Measurements from ENCODE around the gene KYNU.
"Not testable (repeated sequence)": the region's sequence is repeated elsewhere in the genome, so short reads cannot be mapped to it uniquely, and the experiment has no call there.

The KYNU gene

DNA sequence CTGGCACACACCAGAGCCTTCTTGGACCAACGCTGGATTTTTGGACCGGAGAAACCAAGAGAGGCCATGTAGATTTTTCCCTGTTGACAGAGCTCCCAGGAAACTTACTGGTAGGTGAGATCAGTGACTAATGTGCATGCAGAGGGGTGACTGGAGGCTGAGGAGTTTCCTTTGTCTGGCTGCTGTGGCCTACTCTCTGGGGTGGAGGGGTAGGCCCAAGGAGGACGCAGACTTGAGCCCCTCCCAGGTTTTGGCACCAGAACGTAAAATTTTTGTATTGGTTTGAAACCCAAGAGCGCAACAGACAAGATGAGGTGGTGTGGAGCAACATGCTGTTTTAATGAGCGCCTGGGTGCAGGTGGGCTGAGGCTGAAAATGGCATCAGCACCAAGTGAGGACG lies 59.2 kb downstream of the KYNU start:
- no peak overlapping the region for H3K4me2 ChIP-seq
- TF ChIP-seq Cebpa-rat (IDR thresholded peaks at IDR 0.05), result no peak
- peaks cover 0 to 100% (median 0%) of the 10 kb centered on the region in 11 experiments; a peak in 4 of 22 replicates for H4K20me1 ChIP-seq
- H3K27me3 ChIP-seq, result no peaks in the 10 kb centered on the region
- H3K9me3 ChIP-seq (replicated peaks in 1 of 11), result 0 out of 22 replicates have a peak, but pooled peaks cover 0 to 4% (median 0%) of the 10 kb centered on the region in 11 experiments
- peaks cover 0 to 70% (median 0%) of the 10 kb centered on the region in 11 experiments; a peak in 4 of 22 replicates for H3K36me3 ChIP-seq
- no peaks in the 10 kb centered on the region for H3K4me1 ChIP-seq
- H3K9ac ChIP-seq, result no peak overlapping the region
- no peak overlapping the region for H3K27ac ChIP-seq
- H3K4me3 ChIP-seq, result no peak overlapping the region

- no peak for TF ChIP-seq Cebpa-rat (IDR thresholded peaks at IDR 0.05)
- no peak overlapping the region for H3K4me2 ChIP-seq
- H3K4me1 ChIP-seq, result no peaks in the 10 kb centered on the region
- peaks cover 0 to 100% (median 0%) of the 10 kb centered on the region in 11 experiments; a peak in 4 of 22 replicates for H4K20me1 ChIP-seq
- no peak overlapping the region for H3K9ac ChIP-seq
- 0 out of 22 replicates have a peak, but pooled peaks cover 0 to 4% (median 0%) of the 10 kb centered on the region in 11 experiments for H3K9me3 ChIP-seq (replicated peaks in 1 of 11)
- no peak overlapping the region for H3K4me3 ChIP-seq
- peaks cover 0 to 63% (median 0%) of the 10 kb centered on the region in 11 experiments; a peak in 4 of 22 replicates for H3K36me3 ChIP-seq
- no peaks in the 10 kb centered on the region for H3K27me3 ChIP-seq
- H3K27ac ChIP-seq, result no peak overlapping the region
These were observed 59.9 kb downstream of the KYNU start for GRCh38 chr2:142937347-142937746.

DNA sequence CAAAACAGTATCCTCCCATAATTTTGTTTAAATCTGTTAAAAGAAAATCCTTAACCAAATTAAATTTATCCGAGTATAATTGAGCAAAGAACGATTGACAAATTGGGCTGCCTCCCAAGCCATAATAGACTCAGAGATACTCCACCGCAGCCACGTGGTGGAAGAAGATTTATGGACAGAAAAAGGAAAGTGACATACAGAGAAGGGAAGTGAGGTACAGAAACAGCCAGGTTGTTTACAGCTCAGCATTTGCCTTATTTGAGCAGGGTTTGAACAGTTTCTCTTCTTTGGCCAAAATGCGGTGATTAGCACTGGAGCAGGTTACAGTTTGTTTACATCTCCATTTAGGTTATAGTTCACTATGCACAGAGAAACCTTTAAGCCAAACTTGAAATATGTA lies 60.8 kb downstream of the KYNU start:
- Histone ChIP-seq H3K9ac (no peak overlapping the region), H3K4me3 (no peak overlapping the region), H3K9me3 (replicated peaks in 1 of 11) (0 out of 22 replicates have a peak, but pooled peaks cover 0 to 4% (median 0%) of the 10 kb centered on the region in 11 experiments), H3K27me3 (no peaks in the 10 kb centered on the region), H3K4me1 (no peaks in the 10 kb centered on the region), H3K4me2 (no peak overlapping the region), H3K36me3 (peaks cover 0 to 62% (median 0%) of the 10 kb centered on the region in 11 experiments; a peak in 4 of 22 replicates), H4K20me1 (peaks cover 0 to 100% (median 0%) of the 10 kb centered on the region in 11 experiments; a peak in 4 of 22 replicates), H3K27ac (no peak overlapping the region)
- TF ChIP-seq Cebpa-rat (IDR thresholded peaks at IDR 0.05), result no peak

GRCh38 chr2:142940606-142941223 lies 63.3 kb downstream of the KYNU start:
- no peak overlapping the region for H3K27ac ChIP-seq
- H3K4me1 ChIP-seq, result no peaks in the 10 kb centered on the region
- no peak overlapping the region for H3K4me2 ChIP-seq
- TF ChIP-seq Cebpa-rat (IDR thresholded peaks at IDR 0.05), result no peak
- no peaks in the 10 kb centered on the region for H3K9me3 ChIP-seq (replicated peaks in 1 of 11)
- H3K9ac ChIP-seq, result no peak overlapping the region
- H3K4me3 ChIP-seq, result no peak overlapping the region
- H3K27me3 ChIP-seq, result no peaks in the 10 kb centered on the region
- peaks cover 0 to 100% (median 0%) of the 10 kb centered on the region in 11 experiments; a peak in 4 of 22 replicates for H4K20me1 ChIP-seq
- H3K36me3 ChIP-seq, result peaks cover 0 to 48% (median 0%) of the 10 kb centered on the region in 11 experiments; a peak in 4 of 22 replicates

- Histone ChIP-seq H3K27me3 (no peaks in the 10 kb centered on the region), H3K4me1 (no peaks in the 10 kb centered on the region), H4K20me1 (peaks cover 0 to 99% (median 0%) of the 10 kb centered on the region in 11 experiments; a peak in 4 of 22 replicates), H3K27ac (no peak overlapping the region), H3K9me3 (replicated peaks in 1 of 11) (peaks cover 0 to 5% (median 0%) of the 10 kb centered on the region in 11 experiments; a peak in 2 of 22 replicates), H3K36me3 (peaks cover 0 to 48% (median 0%) of the 10 kb centered on the region in 11 experiments; a peak in 4 of 22 replicates), H3K4me2 (no peak overlapping the region), H3K9ac (no peak overlapping the region), H3K4me3 (no peak overlapping the region)
- TF ChIP-seq Cebpa-rat (IDR thresholded peaks at IDR 0.05), result no peak
These were observed 65.2 kb downstream of the KYNU start for GRCh38 chr2:142942690-142943089.

DNA sequence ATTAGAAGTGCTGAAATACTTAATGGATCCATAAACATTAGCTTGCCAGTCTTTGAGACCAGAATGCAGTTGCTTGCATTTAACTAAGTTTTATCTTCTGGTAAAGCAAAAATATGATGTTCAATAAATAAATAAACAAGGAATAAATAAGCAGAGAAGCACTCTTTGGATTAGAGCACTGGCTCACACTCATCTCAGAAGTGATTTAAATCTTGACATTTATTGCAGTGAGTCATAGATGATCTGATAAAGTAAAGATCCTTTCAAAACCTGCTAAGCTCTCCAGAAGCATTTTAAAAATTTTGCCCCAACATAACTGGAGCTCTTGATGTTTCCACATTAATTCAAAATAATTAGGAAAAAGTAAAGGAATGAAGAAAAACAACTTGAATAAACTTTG lies 66.8 kb downstream of the KYNU start:
- H3K36me3 ChIP-seq, result peaks cover 0 to 59% (median 0%) of the 10 kb centered on the region in 11 experiments; a peak in 4 of 22 replicates
- H3K27me3 ChIP-seq, result no peaks in the 10 kb centered on the region
- H4K20me1 ChIP-seq, result peaks cover 0 to 90% (median 0%) of the 10 kb centered on the region in 11 experiments; a peak in 4 of 22 replicates
- H3K9ac ChIP-seq, result no peak overlapping the region
- H3K9me3 ChIP-seq (replicated peaks in 1 of 11), result peaks cover 3 to 21% (median 5%) of the 10 kb centered on the region in 11 experiments; a peak in 18 of 22 replicates
- no peaks in the 10 kb centered on the region for H3K4me1 ChIP-seq
- TF ChIP-seq Cebpa-rat (IDR thresholded peaks at IDR 0.05), result no peak
- H3K4me3 ChIP-seq, result no peak overlapping the region
- no peak overlapping the region for H3K27ac ChIP-seq
- no peak overlapping the region for H3K4me2 ChIP-seq

GRCh38 chr2:142944721-142945120 lies 67.3 kb downstream of the KYNU start:
- TF ChIP-seq Cebpa-rat (IDR thresholded peaks at IDR 0.05), result no peak
- no peak overlapping the region for H3K4me3 ChIP-seq
- no peak overlapping the region for H3K9ac ChIP-seq
- no peaks in the 10 kb centered on the region for H3K27me3 ChIP-seq
- no peak overlapping the region for H3K4me2 ChIP-seq
- peaks cover 7 to 26% (median 10%) of the 10 kb centered on the region in 11 experiments; a peak in 18 of 22 replicates for H3K9me3 ChIP-seq (replicated peaks in 1 of 11)
- H3K27ac ChIP-seq, result no peak overlapping the region
- H4K20me1 ChIP-seq, result peaks cover 0 to 86% (median 0%) of the 10 kb centered on the region in 11 experiments; a peak in 4 of 22 replicates
- peaks cover 0 to 60% (median 0%) of the 10 kb centered on the region in 11 experiments; a peak in 4 of 22 replicates for H3K36me3 ChIP-seq
- no peaks in the 10 kb centered on the region for H3K4me1 ChIP-seq

DNA sequence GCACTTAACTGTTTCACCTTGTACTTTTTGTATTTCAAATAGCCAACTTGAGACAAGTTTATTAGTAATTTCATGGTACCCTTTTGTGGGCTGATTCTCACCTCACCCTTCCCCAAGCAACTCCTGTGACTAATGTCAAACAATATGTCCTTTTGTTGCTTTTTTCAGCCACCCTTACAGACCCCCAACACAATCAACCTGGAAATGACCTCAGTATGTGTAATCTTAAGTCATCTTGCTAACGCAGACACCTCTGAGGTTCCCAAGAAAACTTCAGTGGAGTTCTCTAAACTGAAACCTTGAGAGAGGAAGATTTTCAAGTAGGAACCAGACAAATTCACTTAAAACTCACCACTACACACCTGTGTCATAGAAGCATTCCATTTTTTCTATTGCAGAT lies 69.5 kb downstream of the KYNU start:
- Histone ChIP-seq H3K4me3 (no peak overlapping the region), H3K27me3 (no peaks in the 10 kb centered on the region), H3K9ac (no peak overlapping the region), H3K27ac (no peak overlapping the region), H3K4me2 (no peak overlapping the region), H3K9me3 (replicated peaks in 1 of 11) (peaks cover 8 to 36% (median 19%) of the 10 kb centered on the region in 11 experiments; a peak in 19 of 22 replicates), H3K36me3 (peaks cover 0 to 74% (median 0%) of the 10 kb centered on the region in 11 experiments; a peak in 4 of 22 replicates), H3K4me1 (no peaks in the 10 kb centered on the region), H4K20me1 (peaks cover 0 to 81% (median 0%) of the 10 kb centered on the region in 11 experiments; a peak in 4 of 22 replicates)
- TF ChIP-seq Cebpa-rat (IDR thresholded peaks at IDR 0.05), result no peak

DNA sequence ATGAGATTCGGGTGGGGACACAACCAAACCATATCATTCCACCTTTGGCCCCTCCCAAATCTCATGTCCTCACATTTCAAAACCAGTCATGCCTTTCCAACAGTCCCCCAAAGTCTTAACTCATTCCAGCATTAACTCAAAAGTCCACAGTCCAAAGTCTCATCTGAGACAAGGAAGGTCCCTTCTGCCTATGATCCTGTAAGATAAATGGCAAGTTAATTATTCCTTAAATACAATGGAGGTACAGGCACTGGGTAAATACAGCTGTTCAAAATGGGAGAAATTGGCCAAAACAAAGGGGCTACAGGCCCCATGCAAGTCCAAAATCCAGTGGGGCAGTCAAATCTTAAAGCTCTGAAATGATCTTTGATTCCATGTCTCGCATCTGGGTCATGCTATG lies 71.3 kb downstream of the KYNU start:
- peaks cover 0 to 79% (median 0%) of the 10 kb centered on the region in 11 experiments; a peak in 4 of 22 replicates for H4K20me1 ChIP-seq
- H3K9me3 ChIP-seq (replicated peaks in 1 of 11), result peaks cover 8 to 36% (median 19%) of the 10 kb centered on the region in 11 experiments; a peak in 19 of 22 replicates
- H3K4me1 ChIP-seq, H3K4me2 ChIP-seq, H3K27ac ChIP-seq, H3K27me3 ChIP-seq, H3K9ac ChIP-seq, H3K4me3 ChIP-seq: not testable (repeated sequence)
- peaks cover 0 to 84% (median 0%) of the 10 kb centered on the region in 11 experiments; a peak in 4 of 22 replicates for H3K36me3 ChIP-seq

GRCh38 chr2:142950323-142950722 lies 72.9 kb downstream of the KYNU start:
- H3K4me1 ChIP-seq, result not testable (repeated sequence)

More at GRCh38 chr2:142950323-142950722, 72.9 kb downstream of the KYNU start:
- not testable (repeated sequence) for H3K4me2 ChIP-seq, H3K4me3 ChIP-seq, H3K9ac ChIP-seq, H3K27me3 ChIP-seq, H3K27ac ChIP-seq
- Histone ChIP-seq H3K36me3 (peaks cover 0 to 93% (median 0%) of the 10 kb centered on the region in 11 experiments; a peak in 4 of 22 replicates), H3K9me3 (replicated peaks in 1 of 11) (peaks cover 8 to 36% (median 19%) of the 10 kb centered on the region in 11 experiments; a peak in 19 of 22 replicates), H4K20me1 (peaks cover 0 to 77% (median 0%) of the 10 kb centered on the region in 11 experiments; a peak in 4 of 22 replicates)
